ENCODE data around the gene EFCC1. TPM values are rescaled to one million over a fixed set of nuclear protein-coding genes. Genes with fewer than 3 reads are reported as not detected.

Gene EFCC1
- total RNA-seq, 1 experiment from 2014 or later: not detected

- no peak for DNase-seq (ENCODE audit: low read depth)
Measured at GRCh38 chr3:129014148-129014547, 13.0 kb downstream of the EFCC1 start.

GRCh38 chr3:129014793-129015345 is 13.8 kb downstream of the EFCC1 start:
- DNase-seq (ENCODE audit: low read depth): no peak

- DNase-seq (ENCODE audit: low read depth): no peak
Measured at GRCh38 chr3:129015388-129016105, 14.4 kb downstream of the EFCC1 start.

GRCh38 chr3:129016356-129016719 is 15.2 kb downstream of the EFCC1 start:
- no peak for DNase-seq (ENCODE audit: low read depth)

GRCh38 chr3:129016720-129017483 is 15.8 kb downstream of the EFCC1 start:
- no peak for DNase-seq (ENCODE audit: low read depth)

- no peak for DNase-seq (ENCODE audit: low read depth)
Measured at GRCh38 chr3:129017484-129017899, 16.4 kb downstream of the EFCC1 start.

GRCh38 chr3:129018271-129018670 is 17.2 kb downstream of the EFCC1 start:
- DNase-seq (ENCODE audit: low read depth): no peak

- no peak for DNase-seq (ENCODE audit: low read depth)
Measured at GRCh38 chr3:129018751-129019150, 17.6 kb downstream of the EFCC1 start.

- no peak for DNase-seq (ENCODE audit: low read depth)
Measured at GRCh38 chr3:129019266-129019665, 18.2 kb downstream of the EFCC1 start.

- DNase-seq (ENCODE audit: low read depth): no peak
Measured at GRCh38 chr3:129020691-129021090, 19.6 kb downstream of the EFCC1 start.

- DNase-seq (ENCODE audit: low read depth): no peak
Measured at GRCh38 chr3:129021140-129021551, 20.0 kb downstream of the EFCC1 start.

- no peak for DNase-seq (ENCODE audit: low read depth)
Measured at GRCh38 chr3:129022114-129023007, 21.3 kb downstream of the EFCC1 start.

GRCh38 chr3:129023008-129023358 is 21.9 kb downstream of the EFCC1 start:
- no peak for DNase-seq (ENCODE audit: low read depth)

GRCh38 chr3:129023909-129024308 is 22.8 kb downstream of the EFCC1 start:
- DNase-seq (ENCODE audit: low read depth): no peak

GRCh38 chr3:129025108-129025507 is 24.0 kb downstream of the EFCC1 start:
- DNase-seq (ENCODE audit: low read depth): no peak

- DNase-seq (ENCODE audit: low read depth): no peak
Measured at GRCh38 chr3:129025691-129026435, 24.8 kb downstream of the EFCC1 start.

GRCh38 chr3:129026728-129027543 is 25.8 kb downstream of the EFCC1 start:
- DNase-seq (ENCODE audit: low read depth): no peak

- DNase-seq (ENCODE audit: low read depth): no peak
Measured at GRCh38 chr3:129027544-129027880, 26.4 kb downstream of the EFCC1 start.

- no peak for DNase-seq (ENCODE audit: low read depth)
Measured at GRCh38 chr3:129028866-129029265, 27.8 kb downstream of the EFCC1 start.

- DNase-seq (ENCODE audit: low read depth): no peak
Measured at GRCh38 chr3:129030611-129031010, 29.5 kb downstream of the EFCC1 start.

Measured in HT1080 (cell line).